Measurements from ENCODE around the gene CBLL1. TPM values are rescaled to one million over a fixed set of nuclear protein-coding genes. Genes with fewer than 3 reads are reported as not detected.

CBLL1 gene
- total and polyA plus RNA-seq, 2 donors (not counting 1 experiment from before 2014, with no cell fraction given) = 22.1 to 57.2 TPM

GRCh38 chr7:107696330-107696946 is 47.5 kb upstream of the CBLL1 start:
- Mint-ChIP-seq H3K4me3 (no peak overlapping the region), H3K9me3 (ENCODE audit: insufficient read depth) (no peaks in the 10 kb centered on the region), H3K27me3 (peaks cover 18% of the 10 kb centered on the region), H3K4me1 (no peaks in the 10 kb centered on the region), H3K27ac (no peak overlapping the region)
- Histone ChIP-seq H3K4me2 (replicated peaks; ENCODE audit: low read depth, low read length, poor library complexity, severe bottlenecking) (no peak overlapping the region), H4K20me1 (ENCODE audit: control insufficient read depth, insufficient read depth, low read length, poor library complexity, severe bottlenecking) (no peaks in the 10 kb centered on the region), H3K36me3 (replicated peaks in 1 of 2; ENCODE audit: control extremely low read depth in 1 of 2, control insufficient read depth in 1 of 2, extremely low read depth in 1 of 2, insufficient read depth in 2 of 2, low read length in 1 of 2) (no peaks in the 10 kb centered on the region), H3K27me3 (replicated peaks in 1 of 4; ENCODE audit: control extremely low read depth in 1 of 4, control insufficient read depth in 3 of 4, insufficient read depth in 4 of 4, low read length in 3 of 4) (peaks cover 0 to 4% (median 0%) of the 10 kb centered on the region in 4 experiments), H3K4me3 (ENCODE audit: control extremely low read depth in 1 of 5, extremely low read depth in 1 of 5, insufficient read depth in 1 of 5, low read depth in 2 of 5, low read length in 4 of 5) (no peak overlapping the region), H3K9me3 (ENCODE audit: control extremely low read depth in 1 of 3, control insufficient read depth in 2 of 3, insufficient read depth in 1 of 3, low read length in 2 of 3) (no peaks in the 10 kb centered on the region), H3K79me2 (ENCODE audit: control insufficient read depth, insufficient read depth, low read length) (no peaks in the 10 kb centered on the region), H3K27ac (ENCODE audit: low read length in 2 of 2) (no peak overlapping the region), H3K9ac (ENCODE audit: low read length) (no peak overlapping the region), H3K4me1 (ENCODE audit: control insufficient read depth in 2 of 2, insufficient read depth in 2 of 2, low read length in 2 of 2) (no peaks in the 10 kb centered on the region), H2AFZ (ENCODE audit: insufficient read depth, low read depth, low read length, poor library complexity, severe bottlenecking) (no peak overlapping the region)
- intact Hi-C loops (cut with micrococcal nuclease) = no loop called here
- POLR2A ChIA-PET = no interaction called here
- ATAC-seq (ENCODE audit: low read depth) = no peak
- CTCF ChIA-PET = no interaction called here
- no peak for DNase-seq
- WGBS (ENCODE audit: insufficient coverage) = 91% methylated on average over 2 of the region's 4 CpGs
- TF ChIP-seq EZH2 (IDR thresholded peaks at IDR 0.05; ENCODE audit: borderline replicate concordance, insufficient read depth, low read depth, low read length, poor library complexity, severe bottlenecking) = no peak
- TF ChIP-seq, protein P1, sequence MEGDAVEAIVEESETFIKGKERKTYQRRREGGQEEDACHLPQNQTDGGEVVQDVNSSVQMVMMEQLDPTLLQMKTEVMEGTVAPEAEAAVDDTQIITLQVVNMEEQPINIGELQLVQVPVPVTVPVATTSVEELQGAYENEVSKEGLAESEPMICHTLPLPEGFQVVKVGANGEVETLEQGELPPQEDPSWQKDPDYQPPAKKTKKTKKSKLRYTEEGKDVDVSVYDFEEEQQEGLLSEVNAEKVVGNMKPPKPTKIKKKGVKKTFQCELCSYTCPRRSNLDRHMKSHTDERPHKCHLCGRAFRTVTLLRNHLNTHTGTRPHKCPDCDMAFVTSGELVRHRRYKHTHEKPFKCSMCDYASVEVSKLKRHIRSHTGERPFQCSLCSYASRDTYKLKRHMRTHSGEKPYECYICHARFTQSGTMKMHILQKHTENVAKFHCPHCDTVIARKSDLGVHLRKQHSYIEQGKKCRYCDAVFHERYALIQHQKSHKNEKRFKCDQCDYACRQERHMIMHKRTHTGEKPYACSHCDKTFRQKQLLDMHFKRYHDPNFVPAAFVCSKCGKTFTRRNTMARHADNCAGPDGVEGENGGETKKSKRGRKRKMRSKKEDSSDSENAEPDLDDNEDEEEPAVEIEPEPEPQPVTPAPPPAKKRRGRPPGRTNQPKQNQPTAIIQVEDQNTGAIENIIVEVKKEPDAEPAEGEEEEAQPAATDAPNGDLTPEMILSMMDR (IDR thresholded peaks at IDR 0.05) = no peak

- Histone ChIP-seq H3K9ac (ENCODE audit: low read length) (no peak overlapping the region), H4K20me1 (ENCODE audit: control insufficient read depth, insufficient read depth, low read length, poor library complexity, severe bottlenecking) (no peaks in the 10 kb centered on the region), H3K4me1 (ENCODE audit: control insufficient read depth in 2 of 2, insufficient read depth in 2 of 2, low read length in 2 of 2) (no peaks in the 10 kb centered on the region), H2AFZ (ENCODE audit: insufficient read depth, low read depth, low read length, poor library complexity, severe bottlenecking) (no peak overlapping the region), H3K27me3 (replicated peaks in 1 of 4; ENCODE audit: control extremely low read depth in 1 of 4, control insufficient read depth in 3 of 4, insufficient read depth in 4 of 4, low read length in 3 of 4) (peaks cover 0 to 4% (median 0%) of the 10 kb centered on the region in 4 experiments), H3K79me2 (ENCODE audit: control insufficient read depth, insufficient read depth, low read length) (no peaks in the 10 kb centered on the region), H3K4me2 (replicated peaks; ENCODE audit: low read depth, low read length, poor library complexity, severe bottlenecking) (no peak overlapping the region), H3K27ac (ENCODE audit: low read length in 2 of 2) (no peak overlapping the region), H3K36me3 (replicated peaks in 1 of 2; ENCODE audit: control extremely low read depth in 1 of 2, control insufficient read depth in 1 of 2, extremely low read depth in 1 of 2, insufficient read depth in 2 of 2, low read length in 1 of 2) (no peaks in the 10 kb centered on the region), H3K4me3 (ENCODE audit: control extremely low read depth in 1 of 5, extremely low read depth in 1 of 5, insufficient read depth in 1 of 5, low read depth in 2 of 5, low read length in 4 of 5) (no peak overlapping the region), H3K9me3 (ENCODE audit: control extremely low read depth in 1 of 3, control insufficient read depth in 2 of 3, insufficient read depth in 1 of 3, low read length in 2 of 3) (no peaks in the 10 kb centered on the region)
- Mint-ChIP-seq H3K4me3 (no peak overlapping the region), H3K4me1 (no peaks in the 10 kb centered on the region), H3K9me3 (ENCODE audit: insufficient read depth) (no peaks in the 10 kb centered on the region), H3K27me3 (peaks cover 19% of the 10 kb centered on the region), H3K27ac (no peak overlapping the region)
- intact Hi-C loops (cut with micrococcal nuclease) = no loop called here
- ATAC-seq (ENCODE audit: low read depth) (no peak), DNase-seq (no peak)
- WGBS (ENCODE audit: insufficient coverage) = 100% methylated on average over 3 of the region's 7 CpGs
- ChIA-PET CTCF (no interaction called here), POLR2A (no interaction called here)
- no peak for TF ChIP-seq EZH2 (IDR thresholded peaks at IDR 0.05; ENCODE audit: borderline replicate concordance, insufficient read depth, low read depth, low read length, poor library complexity, severe bottlenecking)
- TF ChIP-seq, protein P1 (IDR thresholded peaks at IDR 0.05) = no peak
Measured at GRCh38 chr7:107697321-107698049, 46.5 kb upstream of the CBLL1 start.

Measured in B cell (primary cell).